VCaP (cell line): ENCODE measurements around the gene PHAF1.

Source experiments
- H3K27ac ChIP-seq: fragments of 450-650 bp; 2 replicates; pipeline ENCODE4 v1.5.1; 2017
- TF ChIP-seq, protein P1 (sequence below): fragments of 450-650 bp; conservative IDR thresholded peaks from 2 replicates; pipeline ENCODE4 v1.5.1; 2017; ENCODE audit warnings: mild to moderate bottlenecking, moderate library complexity

The PHAF1 gene

DNA sequence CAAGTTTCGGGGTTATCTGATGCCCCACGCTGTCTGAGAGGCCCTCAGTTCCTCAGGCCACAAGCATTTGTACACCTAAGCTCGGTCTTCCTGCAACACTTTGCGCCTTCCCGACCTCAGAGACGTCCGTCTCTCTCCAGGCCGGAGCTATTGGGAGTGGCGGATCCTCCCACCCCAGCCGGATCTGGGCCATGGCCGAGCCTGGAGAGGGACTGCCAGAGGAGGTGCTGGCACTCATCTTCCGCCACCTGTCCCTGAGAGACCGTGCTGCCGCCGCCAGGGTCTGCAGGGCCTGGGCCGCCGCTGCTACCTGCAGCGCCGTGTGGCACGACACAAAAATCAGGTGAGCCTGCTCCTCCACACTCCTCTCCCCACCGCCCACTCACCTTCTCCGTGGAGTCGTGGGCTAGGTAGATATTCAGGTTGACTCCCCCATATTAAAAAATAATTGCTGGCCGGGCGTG, 51.9 kb downstream of the PHAF1 start:
- no peak overlapping the region for H3K27ac ChIP-seq
- TF ChIP-seq, protein P1, sequence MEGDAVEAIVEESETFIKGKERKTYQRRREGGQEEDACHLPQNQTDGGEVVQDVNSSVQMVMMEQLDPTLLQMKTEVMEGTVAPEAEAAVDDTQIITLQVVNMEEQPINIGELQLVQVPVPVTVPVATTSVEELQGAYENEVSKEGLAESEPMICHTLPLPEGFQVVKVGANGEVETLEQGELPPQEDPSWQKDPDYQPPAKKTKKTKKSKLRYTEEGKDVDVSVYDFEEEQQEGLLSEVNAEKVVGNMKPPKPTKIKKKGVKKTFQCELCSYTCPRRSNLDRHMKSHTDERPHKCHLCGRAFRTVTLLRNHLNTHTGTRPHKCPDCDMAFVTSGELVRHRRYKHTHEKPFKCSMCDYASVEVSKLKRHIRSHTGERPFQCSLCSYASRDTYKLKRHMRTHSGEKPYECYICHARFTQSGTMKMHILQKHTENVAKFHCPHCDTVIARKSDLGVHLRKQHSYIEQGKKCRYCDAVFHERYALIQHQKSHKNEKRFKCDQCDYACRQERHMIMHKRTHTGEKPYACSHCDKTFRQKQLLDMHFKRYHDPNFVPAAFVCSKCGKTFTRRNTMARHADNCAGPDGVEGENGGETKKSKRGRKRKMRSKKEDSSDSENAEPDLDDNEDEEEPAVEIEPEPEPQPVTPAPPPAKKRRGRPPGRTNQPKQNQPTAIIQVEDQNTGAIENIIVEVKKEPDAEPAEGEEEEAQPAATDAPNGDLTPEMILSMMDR, result no peak

DNA sequence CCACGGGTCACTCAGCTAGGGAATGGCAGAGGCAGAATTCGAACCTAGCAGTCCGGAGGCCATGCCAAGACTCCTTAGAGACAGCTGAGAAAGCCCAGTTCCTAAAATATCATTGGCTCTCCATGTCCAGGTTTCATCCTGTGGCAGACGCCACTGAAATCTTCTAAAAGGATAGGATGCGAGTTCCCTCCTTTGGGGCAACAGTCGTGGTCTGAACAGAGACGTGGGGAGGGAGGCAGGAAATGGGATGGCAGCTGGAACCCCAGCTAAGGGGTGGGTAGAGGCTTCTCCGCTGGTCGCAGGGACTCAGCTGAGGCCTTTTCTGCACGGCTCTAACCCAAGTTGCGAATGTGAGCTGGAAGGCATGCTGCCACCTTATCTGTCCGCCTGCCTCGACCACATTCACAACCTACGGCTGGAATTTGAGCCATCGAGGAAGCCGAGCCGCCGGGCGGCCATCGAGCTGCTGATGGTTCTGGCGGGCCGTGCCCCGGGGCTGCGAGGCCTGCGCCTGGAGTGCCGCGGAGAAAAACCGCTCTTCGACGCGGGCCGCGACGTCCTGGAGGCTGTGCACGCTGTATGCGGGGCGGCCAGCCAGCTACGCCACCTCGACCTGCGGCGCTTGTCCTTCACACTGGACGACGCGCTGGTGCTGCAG, 52.9 kb downstream of the PHAF1 start:
- TF ChIP-seq, protein P1, result no peak
- no peak overlapping the region for H3K27ac ChIP-seq

DNA sequence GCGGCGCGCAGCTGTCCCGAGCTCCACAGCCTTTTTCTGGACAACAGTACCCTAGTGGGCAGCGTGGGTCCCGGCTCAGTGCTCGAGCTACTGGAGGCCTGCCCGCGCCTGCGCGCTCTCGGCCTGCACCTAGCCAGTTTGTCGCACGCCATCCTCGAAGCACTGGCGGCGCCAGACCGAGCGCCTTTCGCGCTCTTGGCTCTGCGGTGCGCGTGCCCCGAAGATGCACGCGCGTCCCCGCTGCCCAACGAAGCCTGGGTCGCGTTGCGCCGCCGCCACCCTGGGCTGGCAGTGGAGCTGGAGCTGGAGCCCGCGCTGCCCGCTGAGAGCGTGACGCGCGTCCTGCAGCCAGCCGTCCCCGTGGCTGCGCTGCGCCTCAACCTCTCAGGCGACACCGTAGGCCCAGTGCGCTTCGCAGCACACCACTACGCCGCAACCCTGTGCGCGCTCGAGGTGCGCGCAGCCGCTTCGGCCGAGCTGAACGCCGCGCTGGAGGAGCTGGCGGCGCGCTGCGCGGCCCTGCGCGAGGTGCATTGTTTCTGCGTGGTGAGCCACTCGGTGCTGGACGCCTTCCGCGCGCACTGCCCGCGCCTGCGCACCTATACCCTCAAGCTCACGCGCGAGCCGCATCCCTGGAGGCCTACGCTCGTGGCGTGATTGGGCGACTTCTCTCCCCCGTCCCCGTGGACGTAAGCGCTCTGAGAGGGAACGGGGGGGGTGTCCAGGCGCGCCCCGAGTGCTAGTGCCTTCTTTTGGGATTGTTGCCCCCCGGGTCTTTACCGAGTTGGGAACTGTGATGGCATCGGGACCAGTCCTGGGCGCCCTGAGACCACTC, 53.6 kb downstream of the PHAF1 start:
- no peak overlapping the region for H3K27ac ChIP-seq
- TF ChIP-seq, protein P1, result no peak

DNA sequence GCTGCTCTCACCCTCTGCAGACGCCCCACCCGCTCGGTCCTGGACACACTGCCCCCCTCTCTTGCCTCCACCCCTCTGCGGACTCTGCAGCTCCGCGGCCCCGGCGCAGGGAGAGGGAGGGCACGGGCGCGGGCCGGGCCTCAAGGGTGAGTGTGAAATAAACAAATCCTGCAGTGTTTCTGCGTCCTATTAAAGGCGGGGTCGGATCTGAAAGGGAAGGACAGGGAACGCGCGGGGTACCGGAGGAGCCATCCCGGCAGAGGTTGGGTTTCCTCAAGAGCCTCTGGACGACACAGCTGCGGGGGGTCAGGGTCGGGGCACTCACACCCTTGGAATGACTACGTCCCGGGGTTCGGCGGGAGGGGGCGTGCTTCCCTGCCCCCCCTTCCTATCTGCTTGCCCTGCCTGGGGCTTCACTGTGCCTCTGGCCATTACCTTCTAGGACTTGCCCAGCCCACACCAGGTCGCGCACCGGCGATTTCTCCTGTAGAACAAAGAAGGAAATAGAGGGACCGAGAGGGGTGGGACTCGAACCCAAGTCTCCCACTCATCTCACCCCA, 54.3 kb downstream of the PHAF1 start:
- TF ChIP-seq, protein P1, result no peak
- no peak overlapping the region for H3K27ac ChIP-seq

DNA sequence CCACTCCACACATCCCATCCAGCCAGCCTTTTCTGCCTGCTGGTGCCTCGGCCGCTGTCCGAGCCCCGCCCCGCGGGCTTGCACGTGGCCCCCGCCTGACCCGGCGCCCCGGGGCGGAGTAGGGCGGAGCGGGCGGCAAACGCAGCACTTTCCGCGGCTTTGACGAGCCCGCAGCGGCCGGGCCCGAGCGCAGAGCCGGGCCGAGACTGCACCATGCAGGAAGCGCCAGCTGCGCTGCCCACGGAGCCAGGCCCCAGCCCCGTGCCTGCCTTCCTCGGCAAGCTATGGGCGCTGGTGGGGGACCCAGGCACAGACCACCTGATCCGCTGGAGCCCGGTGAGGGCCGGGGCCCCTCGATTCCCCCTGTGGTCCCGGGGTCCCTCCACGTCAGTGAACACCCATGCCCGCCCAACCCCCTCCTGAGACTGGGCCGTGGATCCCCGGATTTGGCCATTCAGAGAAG, 54.9 kb downstream of the PHAF1 start, which contains the start of gene HSF4:
HSF4 (plus strand) TSS at position 147 of the 463 bp plus-strand sequence; CDS start at position 214, 67 bp downstream.
- H3K27ac ChIP-seq, result no peak within 1 kb of the TSS
- TF ChIP-seq, protein P1, result no peak

DNA sequence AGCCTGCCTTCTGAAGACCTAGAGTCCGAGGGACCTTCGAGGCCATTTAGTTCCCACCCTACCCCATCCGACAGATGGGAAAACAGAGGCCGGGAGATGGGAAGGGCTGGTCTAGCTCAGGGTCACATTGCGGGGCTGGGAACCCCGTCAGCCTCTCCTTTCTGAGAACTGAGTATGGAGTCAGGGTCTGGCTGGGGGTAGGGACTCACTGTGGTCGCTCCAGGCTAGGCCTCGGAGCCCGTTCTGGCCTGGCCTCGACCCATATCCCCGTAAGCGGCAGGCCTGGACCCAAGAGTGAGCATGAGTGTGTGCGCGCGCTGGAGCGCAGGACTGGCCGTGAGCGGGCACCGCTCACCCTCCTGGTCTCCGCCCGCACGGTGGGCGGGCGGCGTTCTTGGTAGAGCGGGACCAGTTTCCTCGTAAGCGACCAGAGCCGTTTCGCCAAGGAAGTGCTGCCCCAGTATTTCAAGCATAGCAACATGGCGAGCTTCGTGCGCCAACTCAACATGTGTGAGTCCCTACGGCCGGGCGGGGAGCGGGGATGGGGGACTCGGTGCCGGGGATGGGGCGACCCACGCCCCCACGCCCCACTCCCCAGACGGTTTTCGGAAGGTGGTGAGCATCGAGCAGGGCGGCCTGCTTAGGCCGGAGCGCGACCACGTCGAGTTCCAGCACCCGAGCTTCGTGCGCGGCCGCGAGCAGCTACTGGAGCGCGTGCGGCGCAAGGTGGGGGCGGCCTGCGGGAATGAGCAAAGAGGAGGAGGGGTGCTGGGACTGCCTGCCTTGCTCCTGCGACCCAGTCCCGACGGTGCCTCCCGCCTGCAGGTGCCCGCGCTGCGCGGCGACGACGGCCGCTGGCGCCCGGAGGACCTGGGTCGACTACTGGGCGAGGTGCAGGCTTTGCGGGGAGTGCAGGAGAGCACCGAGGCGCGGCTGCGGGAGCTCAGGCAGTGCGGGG, 55.7 kb downstream of the PHAF1 start:
- H3K27ac ChIP-seq, result no peak overlapping the region

More for the DNA sequence above, 55.7 kb downstream of the PHAF1 start:
- TF ChIP-seq, protein P1, result no peak
